ENCODE measurements around the gene FIBCD1. TPM values are rescaled to one million over a fixed set of nuclear protein-coding genes. Genes with fewer than 3 reads are reported as not detected.
A peak's percentile ranks its signal among the peaks of the same experiment; 100 is the strongest.
"Not testable (repeated sequence)": the region's sequence is repeated elsewhere in the genome, so short reads cannot be mapped to it uniquely, and the experiment has no call there.

The FIBCD1 gene
- polyA plus RNA-seq, 6 donors from 2014 or later = not detected

GRCh38 chr9:130918101-130918825 is 20.8 kb downstream of the FIBCD1 start:
- Mint-ChIP-seq H3K9me3 (no peaks in the 10 kb centered on the region), H3K36me3 (no peaks in the 10 kb centered on the region), H3K27me3 (peaks cover 0 to 45% (median 17%) of the 10 kb centered on the region in 3 donors), H3K4me1 (no peaks in the 10 kb centered on the region), H3K27ac (no peak overlapping the region), H3K4me3 (no peak overlapping the region)
- no peak for DNase-seq
- no peak for ATAC-seq (ENCODE audit: low read depth in 2 of 2)

- ATAC-seq (ENCODE audit: low read depth in 2 of 2) = no peak
- Mint-ChIP-seq H3K27me3 (peaks cover 0 to 37% (median 9%) of the 10 kb centered on the region in 3 donors), H3K36me3 (no peaks in the 10 kb centered on the region), H3K4me1 (no peaks in the 10 kb centered on the region), H3K27ac (no peak overlapping the region), H3K9me3 (no peaks in the 10 kb centered on the region), H3K4me3 (no peak overlapping the region)
- no peak for DNase-seq
These were observed 21.7 kb downstream of the FIBCD1 start for GRCh38 chr9:130917168-130917960.

GRCh38 chr9:130915096-130915447 is 24.0 kb downstream of the FIBCD1 start:
- DNase-seq = no peak
- no peak overlapping the region for H3K27ac Mint-ChIP-seq
- H3K4me3 Mint-ChIP-seq = no peak overlapping the region
- no peaks in the 10 kb centered on the region for H3K9me3 Mint-ChIP-seq
- H3K27me3 Mint-ChIP-seq = peaks cover 0 to 24% (median 0%) of the 10 kb centered on the region in 3 donors
- no peaks in the 10 kb centered on the region for H3K36me3 Mint-ChIP-seq
- ATAC-seq (ENCODE audit: low read depth in 2 of 2) = no peak
- H3K4me1 Mint-ChIP-seq = peaks cover 0 to 4% (median 0%) of the 10 kb centered on the region in 3 donors

GRCh38 chr9:130914417-130915095 is 24.5 kb downstream of the FIBCD1 start:
- Mint-ChIP-seq H3K27ac (no peak overlapping the region), H3K36me3 (no peaks in the 10 kb centered on the region), H3K9me3 (no peaks in the 10 kb centered on the region), H3K27me3 (peaks cover 0 to 24% (median 0%) of the 10 kb centered on the region in 3 donors), H3K4me3 (no peak overlapping the region), H3K4me1 (peaks cover 0 to 4% (median 0%) of the 10 kb centered on the region in 3 donors)
- ATAC-seq (ENCODE audit: low read depth in 2 of 2) = no peak
- no peak for DNase-seq

- ATAC-seq (ENCODE audit: low read depth in 2 of 2) (no peak), DNase-seq (no peak)
- peaks cover 0 to 16% (median 0%) of the 10 kb centered on the region in 3 donors for H3K27me3 Mint-ChIP-seq
- H3K9me3 Mint-ChIP-seq = no peaks in the 10 kb centered on the region
- H3K4me1 Mint-ChIP-seq = peaks cover 0 to 4% (median 0%) of the 10 kb centered on the region in 3 donors
- H3K4me3 Mint-ChIP-seq = no peak overlapping the region
- H3K36me3 Mint-ChIP-seq = no peaks in the 10 kb centered on the region
- no peak overlapping the region for H3K27ac Mint-ChIP-seq
These were observed 25.2 kb downstream of the FIBCD1 start for GRCh38 chr9:130913599-130914416.

GRCh38 chr9:130912932-130913598 is 26.0 kb downstream of the FIBCD1 start:
- DNase-seq = no peak
- no peak for ATAC-seq (ENCODE audit: low read depth in 2 of 2)
- no peaks in the 10 kb centered on the region for H3K36me3 Mint-ChIP-seq
- H3K4me3 Mint-ChIP-seq = no peak overlapping the region
- H3K27me3 Mint-ChIP-seq = peaks cover 0 to 16% (median 0%) of the 10 kb centered on the region in 3 donors
- peaks cover 0 to 4% (median 0%) of the 10 kb centered on the region in 3 donors for H3K4me1 Mint-ChIP-seq
- H3K9me3 Mint-ChIP-seq = no peaks in the 10 kb centered on the region
- no peak overlapping the region for H3K27ac Mint-ChIP-seq

- Mint-ChIP-seq H3K27me3 (peaks cover 0 to 3% (median 0%) of the 10 kb centered on the region in 3 donors), H3K9me3 (no peaks in the 10 kb centered on the region), H3K4me1 (peaks cover 0 to 4% (median 0%) of the 10 kb centered on the region in 3 donors), H3K36me3 (no peaks in the 10 kb centered on the region), H3K27ac (peak overlapping the region in 1 of 6 donors; percentile 3), H3K4me3 (no peak overlapping the region)
- DNase-seq (no peak), ATAC-seq (ENCODE audit: low read depth in 2 of 2) (no peak)
These were observed 27.6 kb downstream of the FIBCD1 start for GRCh38 chr9:130911254-130912049.

- not testable (repeated sequence) for H3K4me3 Mint-ChIP-seq; H3K27me3 Mint-ChIP-seq; ATAC-seq (ENCODE audit: low read depth in 2 of 2); DNase-seq; H3K36me3 Mint-ChIP-seq; H3K9me3 Mint-ChIP-seq; H3K4me1 Mint-ChIP-seq
- H3K27ac Mint-ChIP-seq = peak overlapping the region in 1 of 6 donors; percentile 3
These were observed 28.4 kb downstream of the FIBCD1 start for GRCh38 chr9:130910670-130911069.

- not testable (repeated sequence) for H3K27me3 Mint-ChIP-seq; H3K27ac Mint-ChIP-seq; H3K4me1 Mint-ChIP-seq; H3K4me3 Mint-ChIP-seq; DNase-seq; H3K9me3 Mint-ChIP-seq; H3K36me3 Mint-ChIP-seq; ATAC-seq (ENCODE audit: low read depth in 2 of 2)
These were observed 29.0 kb downstream of the FIBCD1 start for GRCh38 chr9:130910041-130910440.

GRCh38 chr9:130908878-130909355 is 30.1 kb downstream of the FIBCD1 start:
- Mint-ChIP-seq H3K4me1 (peaks cover 0 to 4% (median 0%) of the 10 kb centered on the region in 3 donors), H3K36me3 (no peaks in the 10 kb centered on the region), H3K4me3 (no peak overlapping the region), H3K27ac (no peak overlapping the region), H3K9me3 (no peaks in the 10 kb centered on the region), H3K27me3 (peaks cover 0 to 10% (median 0%) of the 10 kb centered on the region in 3 donors)
- no peak for DNase-seq
- ATAC-seq (ENCODE audit: low read depth in 2 of 2) = no peak

- Mint-ChIP-seq H3K27ac (peak overlapping the region in 1 of 6 donors; percentile 92), H3K4me3 (no peak overlapping the region), H3K4me1 (peaks cover 0 to 4% (median 0%) of the 10 kb centered on the region in 3 donors), H3K27me3 (peaks cover 0 to 15% (median 0%) of the 10 kb centered on the region in 3 donors), H3K36me3 (no peaks in the 10 kb centered on the region), H3K9me3 (no peaks in the 10 kb centered on the region)
- ATAC-seq (ENCODE audit: low read depth in 2 of 2) (no peak), DNase-seq (no peak)
These were observed 30.7 kb downstream of the FIBCD1 start for GRCh38 chr9:130908146-130908877.
